HepG2 (cell line): ENCODE data around the gene PPARA. TPM values are rescaled to one million over a fixed set of nuclear protein-coding genes. Genes with fewer than 3 reads are reported as not detected.
A peak's percentile ranks its signal among the peaks of the same experiment; 100 is the strongest.

Experiments used
- BRCA1 ChIP-seq: sonication (generic); formaldehyde crosslinking; IDR thresholded peaks from 2 replicates; pipeline ENCODE4 v1.4.0; 2020; ENCODE audit warnings: missing genetic modification reagents
- DZIP1 ChIP-seq: sonication (generic); formaldehyde crosslinking; IDR thresholded peaks from 2 replicates; pipeline ENCODE4 v1.5.0; 2020; ENCODE audit warnings: mild to moderate bottlenecking, missing genetic modification reagents
- E2F5 ChIP-seq: sonication (generic); formaldehyde crosslinking; conservative IDR thresholded peaks from 2 replicates; pipeline ENCODE4 v1.4.0; 2020; ENCODE audit warnings: missing genetic modification reagents
- HOXA7 ChIP-seq: sonication (generic); formaldehyde crosslinking; IDR thresholded peaks from 2 replicates; pipeline ENCODE4 v1.8.1; 2022; ENCODE audit warnings: mild to moderate bottlenecking, missing genetic modification reagents, moderate library complexity
- MATR3 ChIP-seq: sonication (generic); formaldehyde crosslinking; IDR thresholded peaks from 2 replicates; pipeline ENCODE4 v1.4.0; 2020; ENCODE audit warnings: missing genetic modification reagents
- MTERF4 ChIP-seq: sonication (generic); formaldehyde crosslinking; IDR thresholded peaks from 2 replicates; pipeline ENCODE4 v1.8.0; 2023; ENCODE audit warnings: mild to moderate bottlenecking, missing genetic modification reagents
- NFIB ChIP-seq: sonication (generic); formaldehyde crosslinking; IDR thresholded peaks from 2 replicates; pipeline ENCODE4 v1.9.0; 2021; ENCODE audit warnings: missing genetic modification reagents, mild to moderate bottlenecking, borderline replicate concordance
- NR2C2 ChIP-seq: sonication (generic); formaldehyde crosslinking; IDR thresholded peaks from 2 replicates; pipeline ENCODE4 v1.4.0; 2020; ENCODE audit warnings: missing genetic modification reagents, mild to moderate bottlenecking, moderate library complexity, borderline replicate concordance
- NR3C1 ChIP-seq: sonication (generic); formaldehyde crosslinking; IDR thresholded peaks from 2 replicates; pipeline ENCODE4 v1.4.0; 2020; ENCODE audit warnings: missing genetic modification reagents
- SATB2 ChIP-seq: sonication (generic); formaldehyde crosslinking; IDR thresholded peaks from 2 replicates; pipeline ENCODE4 v1.5.0; 2020; ENCODE audit warnings: missing genetic modification reagents
- SMAD3 ChIP-seq: sonication (generic); formaldehyde crosslinking; IDR thresholded peaks from 2 replicates; pipeline ENCODE4 v1.4.0; 2020; ENCODE audit warnings: missing genetic modification reagents
- YEATS2 ChIP-seq: sonication (generic); formaldehyde crosslinking; IDR thresholded peaks from 2 replicates; pipeline ENCODE4 v1.4.0; 2020; ENCODE audit warnings: missing genetic modification reagents, borderline replicate concordance
- ZBTB7B ChIP-seq: sonication (generic); formaldehyde crosslinking; IDR thresholded peaks from 2 replicates; pipeline ENCODE4 v1.4.0; 2020; ENCODE audit warnings: missing genetic modification reagents
- ZFP91 ChIP-seq: sonication (generic); formaldehyde crosslinking; IDR thresholded peaks from 2 replicates; pipeline ENCODE4 v1.9.0; 2022; ENCODE audit warnings: missing genetic modification reagents, mild to moderate bottlenecking, borderline replicate concordance
- ZNF224 ChIP-seq: sonication (generic); formaldehyde crosslinking; IDR thresholded peaks from 2 replicates; pipeline ENCODE4 v1.5.0; 2020; ENCODE audit warnings: mild to moderate bottlenecking, missing genetic modification reagents
- ZNF24 ChIP-seq: fragments of 450-650 bp; IDR thresholded peaks from 2 replicates; pipeline ENCODE4 v1.6.1; 2017; ENCODE audit warnings: antibody characterized with exemption, mild to moderate bottlenecking
- ZNF296 ChIP-seq: sonication (generic); formaldehyde crosslinking; conservative IDR thresholded peaks from 2 replicates; pipeline ENCODE4 v1.5.0; 2020; ENCODE audit warnings: mild to moderate bottlenecking, missing genetic modification reagents
- ZNF430 ChIP-seq: sonication (generic); formaldehyde crosslinking; IDR thresholded peaks from 2 replicates; pipeline ENCODE4 v1.9.0; 2021; ENCODE audit warnings: mild to moderate bottlenecking, missing genetic modification reagents
- ZNF558 ChIP-seq: sonication (generic); formaldehyde crosslinking; IDR thresholded peaks from 2 replicates; pipeline ENCODE4 v1.9.0; 2022; ENCODE audit warnings: mild to moderate bottlenecking, missing genetic modification reagents, borderline replicate concordance
- ZNF678 ChIP-seq: sonication (generic); formaldehyde crosslinking; IDR thresholded peaks from 2 replicates; pipeline ENCODE4 v1.4.0; 2020; ENCODE audit warnings: mild to moderate bottlenecking, missing genetic modification reagents
- ZNF710 ChIP-seq: sonication (generic); formaldehyde crosslinking; IDR thresholded peaks from 2 replicates; pipeline ENCODE4 v1.5.0; 2020; ENCODE audit warnings: mild to moderate bottlenecking, missing genetic modification reagents, borderline replicate concordance
- polyA plus RNA-seq, 8 experiments: library from polyadenylated mRNA; depleted of rRNA in 3 of 8; stranded (reverse) in 7 of 8; unstranded in 1 of 8; fragments of >200 nt; fragmentation: Illumina TruSeq in 4 of 8; extraction: Trizol in 4 of 8; gene quantifications; 2 replicates each; pipeline versions ENCODE4 v1.2.1 to v1.2.3, GENCODE V29; 2011 to 2016; ENCODE audit warnings: low read depth in 4 of 8, missing spikeins in 1 of 8, mixed read lengths in 1 of 8; ENCODE audit not compliant: insufficient read depth in 1 of 8
- total RNA-seq, 5 experiments: library from RNA; depleted of rRNA; stranded (reverse); fragments of >200 nt; fragmentation: Illumina TruSeq; extraction: Trizol; gene quantifications; 2 replicates each; pipeline ENCODE4 v1.2.3, GENCODE V29; 2016; ENCODE audit warnings: low read depth in 1 of 5

The PPARA gene
- total and polyA plus RNA-seq, 2 of the 13 experiments (the other 11 are each of a cell fraction or from before 2014, with no cell fraction given): 18.2 to 24.7 TPM

GRCh38 chr22:46250035-46250782 lies 99.9 kb downstream of the PPARA start, which contains the start of gene CDPF1 (continued):
- TF ChIP-seq ZFP91 (CRISPR knock-in tag) (peak; percentile 94), NR2C2 (CRISPR knock-in tag) (peak; percentile 78), ZBTB7B (peak; percentile 76), E2F5 (CRISPR knock-in tag) (0 out of 2 replicates have a peak, but pooled peaks have one; percentile 37), ZNF24 (no peak), ZNF224 (CRISPR knock-in tag) (peak; percentile 89; the same call in 1 of the 2 replicates), SATB2 (CRISPR knock-in tag) (peak; percentile 87), ZNF678 (peak; percentile 54; the same call in 1 of the 2 replicates), DZIP1 (peak; percentile 74), BRCA1 (peak; percentile 77; the same call in 1 of the 2 replicates), NR3C1 (CRISPR knock-in tag) (no peak), SMAD3 (peak; percentile 63; the same call in 1 of the 2 replicates), ZNF430 (CRISPR knock-in tag) (peak; percentile 64; the same call in 1 of the 2 replicates), NFIB (CRISPR knock-in tag) (no peak), HOXA7 (no peak), YEATS2 (CRISPR knock-in tag) (peak; percentile 40; the same call in 1 of the 2 replicates), MTERF4 (CRISPR knock-in tag) (peak; percentile 59; the same call in 1 of the 2 replicates), MATR3 (CRISPR knock-in tag) (no peak), ZNF296 (CRISPR knock-in tag) (peak; percentile 9; the same call in 1 of the 2 replicates), ZNF558 (CRISPR knock-in tag) (peak; percentile 32; the same call in 1 of the 2 replicates), ZNF710 (0 out of 2 replicates have a peak, but pooled peaks have one; percentile 54)
